K562 (cell line): ENCODE data around the gene TLE3. TPM values are rescaled to one million over a fixed set of nuclear protein-coding genes. Genes with fewer than 3 reads are reported as not detected.

Source experiments
- BCOR ChIP-seq: fragments of 450-650 bp; IDR thresholded peaks from 2 replicates; pipeline ENCODE4 v1.6.1; 2016
- CTBP1 ChIP-seq: fragments of 450-650 bp; IDR thresholded peaks from 2 replicates; pipeline ENCODE4 v1.6.1; 2016; ENCODE audit warnings: borderline replicate concordance
- DLX4 ChIP-seq: fragments of 250-450 bp; sonication (Bioruptor Pico); IDR thresholded peaks from 2 replicates; pipeline ENCODE4 v1.6.1; 2021; ENCODE audit warnings: mild to moderate bottlenecking
- ELF4 ChIP-seq: fragments of 450-650 bp; formaldehyde crosslinking; IDR thresholded peaks from 2 replicates; pipeline ENCODE4 v1.4.0; 2022; ENCODE audit warnings: missing genetic modification characterization
- FOXO4 ChIP-seq: fragments of 450-650 bp; formaldehyde crosslinking; IDR thresholded peaks from 2 replicates; pipeline ENCODE4 v1.4.0; 2020; ENCODE audit warnings: mild to moderate bottlenecking, moderate library complexity
- HDAC6 ChIP-seq: IDR thresholded peaks from 2 replicates; pipeline ENCODE4 v1.6.1; 2012; ENCODE audit warnings: low read depth, mild to moderate bottlenecking, control low read depth, inconsistent platforms, low read length, moderate library complexity
- HSF4 ChIP-seq: fragments of 250-450 bp; sonication (Bioruptor Pico); IDR thresholded peaks from 2 replicates; pipeline ENCODE4 v2.1.2; 2022; ENCODE audit warnings: mild to moderate bottlenecking, moderate library complexity, borderline replicate concordance
- MBD1 ChIP-seq: fragments of 250-450 bp; sonication (Bioruptor Pico); IDR thresholded peaks from 2 replicates; pipeline ENCODE4 v1.8.0; 2022; ENCODE audit warnings: inconsistent platforms
- NFIC ChIP-seq: fragments of 450-650 bp; IDR thresholded peaks from 2 replicates; pipeline ENCODE4 v1.6.1; 2017; ENCODE audit warnings: mild to moderate bottlenecking, inconsistent platforms
- NR1H2 ChIP-seq: sonication (generic); formaldehyde crosslinking; IDR thresholded peaks from 2 replicates; pipeline ENCODE4 v1.4.0; 2020; ENCODE audit warnings: mild to moderate bottlenecking, missing genetic modification reagents
- PBX2 ChIP-seq, 2 experiments: IDR thresholded peaks in 1 of 2; conservative IDR thresholded peaks in 1 of 2; 2 replicates each; pipeline ENCODE4 v1.6.1; 2016; ENCODE audit warnings: low read depth in 2 of 2, mild to moderate bottlenecking in 1 of 2, missing compliant biosample characterization in 1 of 2, missing genetic modification characterization in 1 of 2, moderate library complexity in 1 of 2
- RFX1 ChIP-seq: fragments of 450-650 bp; IDR thresholded peaks from 2 replicates; pipeline ENCODE4 v1.6.1; 2016; ENCODE audit warnings: mild to moderate bottlenecking, moderate library complexity
- SFPQ ChIP-seq: fragments of 200-400 bp; formaldehyde crosslinking; IDR thresholded peaks from 2 replicates; pipeline ENCODE4 v1.6.1; 2017; ENCODE audit warnings: mild to moderate bottlenecking, low read depth, low read length, moderate library complexity
- STAG1 ChIP-seq: sonication (generic); formaldehyde crosslinking; IDR thresholded peaks from 2 replicates; pipeline ENCODE4 v1.5.0; 2020; ENCODE audit warnings: missing genetic modification reagents, borderline replicate concordance
- ZEB2 ChIP-seq: fragments of 450-650 bp; IDR thresholded peaks from 2 replicates; pipeline ENCODE4 v1.6.1; 2016
- ZNF41 ChIP-seq: fragments of 250-450 bp; sonication (Bioruptor Pico); conservative IDR thresholded peaks from 2 replicates; pipeline ENCODE4 v1.4.0; 2020; ENCODE audit warnings: mild to moderate bottlenecking
- polyA plus RNA-seq, 8 experiments: library from polyadenylated mRNA; depleted of rRNA in 4 of 8; stranded (reverse) in 5 of 8; unstranded in 3 of 8; fragments of >200 nt; fragmentation: Nextera tagmentation in 2 of 8; fragmentation: Illumina TruSeq in 1 of 8; extraction: Ambion mirVana in 2 of 8; extraction: Trizol in 1 of 8; gene quantifications; 2 replicates each; pipeline versions ENCODE4 v1.2.1 to v1.2.3, GENCODE V29; 2011 to 2014; ENCODE audit warnings: inconsistent platforms in 1 of 8, missing spikeins in 1 of 8
- total RNA-seq, 7 experiments: library from RNA; depleted of rRNA in 6 of 7; stranded (reverse); fragments of >200 nt in 6 of 7; fragmentation: Illumina TruSeq in 2 of 7; extraction: Trizol in 2 of 7; gene quantifications; 2 replicates each; pipeline versions ENCODE4 v1.2.1 to v1.2.3, GENCODE V29; 2011 to 2021; ENCODE audit warnings: low replicate concordance in 1 of 7

The TLE3 gene
- total and polyA plus RNA-seq, 9 of the 15 experiments (the other 6 are each of a cell fraction or from before 2014, with no cell fraction given) = 1.5 to 84.2 (median 14.1) TPM

GRCh38 chr15:70099167-70099966 is 1.6 kb upstream of the TLE3 start (continued):
- TF ChIP-seq MBD1 (no peak), CTBP1 (no peak), SFPQ (no peak), STAG1 (peak; percentile 9; the same call in 1 of the 2 replicates), NR1H2 (CRISPR knock-in tag) (no peak), ZNF41 (CRISPR knock-in tag) (no peak), HDAC6 (no peak), RFX1 (no peak), HSF4 (CRISPR knock-in tag) (no peak), DLX4 (CRISPR knock-in tag) (no peak), FOXO4 (no peak), ELF4 (CRISPR knock-in tag) (no peak), ZEB2 (no peak), BCOR (no peak), PBX2 (CRISPR knock-in tag; IDR thresholded peaks at IDR 0.05; ENCODE audit: low read depth) (peak; percentile 97), PBX2 (tag; conservative IDR thresholded peaks at IDR 0.05; ENCODE audit: low read depth) (peak; percentile 99), NFIC (no peak)
